Heart left ventricle (tissue), 13 donors: ENCODE measurements around the gene DUSP5.

ENCODE experiments used
- CTCF ChIP-seq, 12 donors: fragments of 200-600 bp; sonication (generic) in 4 of 12; IDR thresholded peaks; one replicate each; pipeline versions ENCODE4 v1.5.0 to v1.8.0; 2018 to 2022; ENCODE audit warnings: antibody characterized with exemption in 12 of 12, mild to moderate bottlenecking in 5 of 12
- POLR2A ChIP-seq, 2 donors: fragments of 450-650 bp; IDR thresholded peaks; one replicate each; pipeline ENCODE4 v1.6.1; 2017; ENCODE audit warnings: antibody characterized with exemption in 2 of 2, mild to moderate bottlenecking in 2 of 2, moderate library complexity in 2 of 2
- donor health status: ischemic (EF 13 %, LVEDD 7.1; RV severe dilation, severe dysfunction).
- donor health status: DM: no; HTN: yes; CAD: no.
- donor health status: DM: no; HTN: no; CAD: no.
- donor health status: ischemic (EF 25% LVEDD 6.9; RV normal size, moderate dysfunction).
- donor health status: ischemic (EF 25% LVEDD 5.7; RV mildly dilated, moderate dysfunction).
- donor health status: ischemic (EF 35%, LVEDD 5.7; RV mildly dilated, moderate dysfunction).
- donor health status: nonischemic (EF 11% LVEDD 7.7; RV severe dilation, severe dysfunction).
- donor health status: DM: yes; HTN: yes; CAD: no.
- donor health status: PGD.
- donor health status: ischemic (EF 29% LVEDD 5.4; RV normal size, mild dysfunction).
- donor health status: nonischemic (EF 23%, LVEDD 6.1; RV moderate dilation, normal function).

GRCh38 chr10:110506448-110506847 is 8.7 kb downstream of the DUSP5 start:
- TF ChIP-seq CTCF (IDR thresholded peaks at IDR 0.05) (no peak), POLR2A (IDR thresholded peaks at IDR 0.05) (no peak)
